HG02610 (cell line): ENCODE measurements around the gene OPN1MW2.
"Not testable (repeated sequence)": the region's sequence is repeated elsewhere in the genome, so short reads cannot be mapped to it uniquely, and the experiment has no call there.

Experiments used
- ATAC-seq: cut with Tn5 transposase; IDR thresholded peaks from one replicate; pipeline ENCODE4 v1.9.1; 2021; ENCODE audit warnings: mild to moderate bottlenecking, moderate library complexity; ENCODE audit not compliant: unreplicated experiment

The OPN1MW2 gene

GRCh38 chrX:154263072-154263471, 43.5 kb downstream of the OPN1MW2 start:
- not testable (repeated sequence) for ATAC-seq

- ATAC-seq, result not testable (repeated sequence)
Observed at GRCh38 chrX:154269245-154269644, 49.7 kb downstream of the OPN1MW2 start.
